Mesendoderm (in vitro differentiated cells): ENCODE data around the gene UBE2Q2.

Source experiments
- DNase-seq: peaks from one replicate; pipeline ENCODE4 v3.0.0; 2013
- H2AK5ac ChIP-seq: 2 replicates; pipeline ENCODE4 v1.6.1; 2013; ENCODE audit warnings: low read length, inconsistent platforms
- H2BK120ac ChIP-seq: 2 replicates; pipeline ENCODE4 v1.6.1; 2013; ENCODE audit warnings: low read depth, mild to moderate bottlenecking, low read length, moderate library complexity, mixed read lengths
- H2BK15ac ChIP-seq: replicated peaks from 2 replicates; pipeline ENCODE4 v1.6.1; 2013; ENCODE audit warnings: low read depth, mild to moderate bottlenecking, moderate library complexity
- H2BK5ac ChIP-seq: 2 replicates; pipeline ENCODE4 v1.6.1; 2013; ENCODE audit warnings: low read length, inconsistent platforms
- H3K18ac ChIP-seq: 2 replicates; pipeline ENCODE4 v1.6.1; 2013; ENCODE audit warnings: mild to moderate bottlenecking, low read length, mixed read lengths
- H3K23ac ChIP-seq: one replicate; pipeline ENCODE4 v1.6.1; 2013; ENCODE audit warnings: low read length
- H3K27ac ChIP-seq: 2 replicates; pipeline ENCODE4 v1.5.1; 2013; ENCODE audit warnings: low read depth, mild to moderate bottlenecking, inconsistent platforms, low read length, moderate library complexity
- H3K27me3 ChIP-seq: 2 replicates; pipeline ENCODE4 v1.6.1; 2013; ENCODE audit warnings: low read length, control low read depth, mild to moderate bottlenecking, inconsistent platforms; ENCODE audit not compliant: insufficient read depth, poor library complexity
- H3K36me3 ChIP-seq: 2 replicates; pipeline ENCODE4 v1.6.1; 2013; ENCODE audit warnings: low read length, inconsistent platforms; ENCODE audit not compliant: control insufficient read depth, insufficient read depth
- H3K4ac ChIP-seq: one replicate; pipeline ENCODE4 v1.6.1; 2013; ENCODE audit warnings: low read depth, mild to moderate bottlenecking, low read length, moderate library complexity
- H3K4me1 ChIP-seq: 2 replicates; pipeline ENCODE4 v1.6.1; 2013; ENCODE audit warnings: low read depth, low read length, inconsistent platforms; ENCODE audit not compliant: control insufficient read depth
- H3K4me2 ChIP-seq: 2 replicates; pipeline ENCODE4 v1.6.1; 2013; ENCODE audit warnings: low read length
- H3K4me3 ChIP-seq: 2 replicates; pipeline ENCODE4 v1.5.1; 2013; ENCODE audit warnings: mild to moderate bottlenecking, low read length
- H3K56ac ChIP-seq: one replicate; pipeline ENCODE4 v1.6.1; 2013; ENCODE audit warnings: low read length
- H3K79me1 ChIP-seq: 2 replicates; pipeline ENCODE4 v1.6.1; 2013; ENCODE audit warnings: low read length, inconsistent platforms
- H3K79me2 ChIP-seq: 2 replicates; pipeline ENCODE4 v1.6.1; 2013; ENCODE audit warnings: mild to moderate bottlenecking, low read length; ENCODE audit not compliant: control insufficient read depth, insufficient read depth
- H3K9ac ChIP-seq: 2 replicates; pipeline ENCODE4 v1.6.1; 2013; ENCODE audit warnings: low read length, inconsistent platforms
- H4K5ac ChIP-seq: one replicate; pipeline ENCODE4 v1.6.1; 2013; ENCODE audit warnings: low read length
- H4K8ac ChIP-seq: one replicate; pipeline ENCODE4 v1.6.1; 2013; ENCODE audit warnings: low read depth, mild to moderate bottlenecking, control low read depth, low read length, moderate library complexity
- WGBS: extraction: QIAGEN DNeasy Blood & Tissue Kit; methylation state at CpG from one replicate; pipeline ENCODE4 v1.1.7; 2013; ENCODE audit warnings: low lambda C conversion rate, missing lambda C conversion rate; ENCODE audit not compliant: insufficient coverage; ENCODE audit errors: extremely low coverage; 5-methylcytosine and 5-hydroxymethylcytosine counted together

Gene UBE2Q2

GRCh38 chr15:75835990-75836958 is 7.0 kb upstream of the UBE2Q2 start:
- H2BK5ac ChIP-seq: no peak overlapping the region
- no CpG with 5 or more reads among the region's 2 CpGs for WGBS
- H3K4me1 ChIP-seq: peaks cover 5% of the 10 kb centered on the region
- no peaks in the 10 kb centered on the region for H3K27me3 ChIP-seq
- H3K79me1 ChIP-seq: no peaks in the 10 kb centered on the region
- no peak overlapping the region for H3K18ac ChIP-seq
- H2BK120ac ChIP-seq: no peak overlapping the region
- H2BK15ac ChIP-seq: no peak overlapping the region
- H3K23ac ChIP-seq: no peak overlapping the region
- H3K36me3 ChIP-seq: no peaks in the 10 kb centered on the region
- no peak overlapping the region for H3K4me3 ChIP-seq
- DNase-seq: no peak
- H3K9ac ChIP-seq: no peak overlapping the region
- no peak overlapping the region for H3K4me2 ChIP-seq
- H4K8ac ChIP-seq: no peak overlapping the region
- H4K5ac ChIP-seq: no peak overlapping the region
- no peak overlapping the region for H2AK5ac ChIP-seq
- H3K4ac ChIP-seq: no peak overlapping the region
- no peak overlapping the region for H3K27ac ChIP-seq
- H3K79me2 ChIP-seq: no peaks in the 10 kb centered on the region
- no peak overlapping the region for H3K56ac ChIP-seq

DNA sequence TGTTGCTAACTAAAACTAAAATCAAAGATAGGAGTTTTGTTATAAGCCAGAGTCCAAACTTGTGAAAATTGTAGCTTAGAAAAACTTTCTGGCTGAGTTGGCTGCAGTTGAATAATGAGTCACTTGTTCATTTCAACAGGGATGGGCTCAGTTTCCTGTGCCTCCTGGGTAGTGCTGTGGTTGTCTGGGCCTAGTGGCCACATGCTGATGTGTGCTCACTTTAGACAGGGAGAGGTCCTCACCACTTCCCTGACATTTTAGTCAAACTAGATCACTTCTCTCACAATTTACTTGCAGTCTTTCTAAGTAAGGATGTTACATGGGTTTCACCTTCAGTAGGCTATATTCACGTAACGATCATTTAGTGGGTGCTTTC is 6.3 kb upstream of the UBE2Q2 start:
- H3K79me1 ChIP-seq: no peaks in the 10 kb centered on the region
- no peak overlapping the region for H3K4ac ChIP-seq
- H2BK15ac ChIP-seq: no peak overlapping the region
- H3K27ac ChIP-seq: no peak overlapping the region
- H2AK5ac ChIP-seq: no peak overlapping the region
- H3K36me3 ChIP-seq: no peaks in the 10 kb centered on the region
- no peak overlapping the region for H2BK5ac ChIP-seq
- no CpG with 5 or more reads among the region's 2 CpGs for WGBS
- no peak overlapping the region for H3K4me2 ChIP-seq
- H4K8ac ChIP-seq: no peak overlapping the region
- H3K56ac ChIP-seq: no peak overlapping the region
- no peaks in the 10 kb centered on the region for H3K27me3 ChIP-seq
- H3K79me2 ChIP-seq: no peaks in the 10 kb centered on the region
- H3K23ac ChIP-seq: no peak overlapping the region
- H3K18ac ChIP-seq: no peak overlapping the region
- no peak overlapping the region for H2BK120ac ChIP-seq
- peaks cover 3% of the 10 kb centered on the region for H3K4me1 ChIP-seq
- H3K9ac ChIP-seq: no peak overlapping the region
- H4K5ac ChIP-seq: no peak overlapping the region
- H3K4me3 ChIP-seq: no peak overlapping the region
- DNase-seq: no peak

DNA sequence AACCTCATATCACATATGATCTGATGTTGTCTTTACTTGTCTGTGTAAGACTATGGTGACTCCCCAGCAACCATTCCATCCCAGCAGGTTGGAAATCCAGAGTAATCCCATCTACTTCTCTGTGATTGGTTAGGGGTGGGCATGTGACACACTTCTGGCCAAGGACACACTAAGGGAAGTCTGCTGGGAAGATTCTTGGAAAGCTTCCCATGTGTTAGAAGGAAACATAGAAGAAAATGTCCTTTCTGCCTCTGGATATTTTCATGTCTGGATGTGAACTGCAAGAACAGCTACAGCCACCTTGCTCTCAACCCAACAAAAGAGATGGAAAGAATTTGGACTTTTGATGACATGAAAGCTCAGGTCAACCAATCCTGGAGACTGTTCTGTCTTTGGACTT is 2.6 kb upstream of the UBE2Q2 start:
- Histone ChIP-seq H4K8ac (no peak overlapping the region), H4K5ac (no peak overlapping the region), H3K4me1 (peaks cover 8% of the 10 kb centered on the region), H3K4ac (no peak overlapping the region), H2BK5ac (no peak overlapping the region), H3K36me3 (no peaks in the 10 kb centered on the region), H2BK120ac (no peak overlapping the region), H2AK5ac (no peak overlapping the region), H3K9ac (no peak overlapping the region), H3K4me2 (no peak overlapping the region), H3K79me1 (peaks cover 9% of the 10 kb centered on the region), H3K4me3 (no peak overlapping the region), H3K79me2 (peaks cover 16% of the 10 kb centered on the region), H3K23ac (no peak overlapping the region), H3K18ac (no peak overlapping the region), H2BK15ac (no peak overlapping the region), H3K27me3 (no peaks in the 10 kb centered on the region), H3K27ac (no peak overlapping the region), H3K56ac (no peak overlapping the region)
- DNase-seq: peak; percentile 55

- Histone ChIP-seq H3K4ac (no peak overlapping the region), H3K27ac (no peak overlapping the region), H3K9ac (no peak overlapping the region), H3K4me2 (no peak overlapping the region), H3K4me1 (peaks cover 9% of the 10 kb centered on the region), H3K79me2 (peaks cover 23% of the 10 kb centered on the region), H2AK5ac (no peak overlapping the region), H3K23ac (no peak overlapping the region), H3K18ac (no peak overlapping the region), H2BK5ac (no peak overlapping the region), H3K36me3 (no peaks in the 10 kb centered on the region), H3K27me3 (no peaks in the 10 kb centered on the region), H3K56ac (no peak overlapping the region), H2BK120ac (no peak overlapping the region), H4K8ac (no peak overlapping the region), H4K5ac (no peak overlapping the region), H3K79me1 (peaks cover 10% of the 10 kb centered on the region), H2BK15ac (no peak overlapping the region), H3K4me3 (no peak overlapping the region)
- no peak for DNase-seq
Measured at GRCh38 chr15:75841626-75842025, 1.6 kb upstream of the UBE2Q2 start.

- WGBS: no CpG with 5 or more reads among the region's 77 CpGs
- Histone ChIP-seq H3K4me1 (peaks cover 14% of the 10 kb centered on the region), H3K36me3 (no peaks in the 10 kb centered on the region), H3K4me3 (peak overlapping the region; percentile 71), H3K4me2 (peak overlapping the region; percentile 23), H3K79me1 (peaks cover 10% of the 10 kb centered on the region), H2BK5ac (peak overlapping the region; percentile 91), H3K4ac (peak overlapping the region; percentile 96), H3K9ac (peak overlapping the region; percentile 98), H3K18ac (peak overlapping the region; percentile 97), H3K27me3 (no peaks in the 10 kb centered on the region), H3K56ac (peak overlapping the region; percentile 99), H3K27ac (peak overlapping the region; percentile 87), H3K79me2 (peaks cover 38% of the 10 kb centered on the region), H2AK5ac (no peak overlapping the region), H4K5ac (no peak overlapping the region), H4K8ac (no peak overlapping the region), H2BK15ac (no peak overlapping the region), H2BK120ac (peak overlapping the region; percentile 75), H3K23ac (no peak overlapping the region)
- DNase-seq: peak; percentile 64
Measured at GRCh38 chr15:75843678-75844581, 683 bp downstream of the UBE2Q2 start.
